Psoas muscle (tissue), 7 donors: Measurements from ENCODE around the gene TMPRSS11A. TPM values are rescaled to one million over a fixed set of nuclear protein-coding genes. Genes with fewer than 3 reads are reported as not detected.

Experiments used
- polyA plus RNA-seq, 3 donors: library from polyadenylated mRNA; stranded (reverse); fragments of 200-250 nt; gene quantifications; one replicate each; pipeline ENCODE4 v1.2.3, GENCODE V29; 2013
- total RNA-seq, 4 donors: library from RNA; stranded (reverse); fragmentation: NEBNext Ultra II Directional in 2 of 4; extraction: Animal tissue kit (Norgen Biotek cat#: 25700) in 2 of 4; gene quantifications; one replicate each; pipeline versions ENCODE4 v1.2.1 to v1.2.4, GENCODE V29; 2021 to 2023
- donor health status: healthy with polysubstance abuse.
- donor health status: DM: no; HTN: no; CAD: no; lungs with moderate emphysema.
- donor health status: Bipolar disorder and iron deficiency.
- donor health status: healthy.
- donor health status: DM: no; HTN: no; CAD: no.
- donor health status: DM: no; HTN: no; CAD: no.
- donor health status: DM: yes; HTN: yes; CAD: no.

Gene TMPRSS11A
- total and polyA plus RNA-seq, 7 donors, result not detected

Other genes with a start within 250 kb of the TMPRSS11A start
- not detected for gene GNRHR, start 209.1 kb downstream of the TMPRSS11A start, total RNA-seq
- not detected for gene GNRHR, start 209.1 kb downstream of the TMPRSS11A start, polyA plus RNA-seq
- gene TMPRSS11D, start 79.5 kb downstream of the TMPRSS11A start, total RNA-seq, result not detected
- under 1 TPM in 1 of 3 donors, not detected in 2; 0.10 TPM for gene TMPRSS11D, start 79.5 kb downstream of the TMPRSS11A start, polyA plus RNA-seq
- gene TMPRSS11F, start 166.4 kb upstream of the TMPRSS11A start, total RNA-seq, result not detected
- not detected for gene TMPRSS11F, start 166.4 kb upstream of the TMPRSS11A start, polyA plus RNA-seq